Measurements from ENCODE around the gene TSPAN9. TPM values are rescaled to one million over a fixed set of nuclear protein-coding genes. Genes with fewer than 3 reads are reported as not detected.

Gene TSPAN9
- total RNA-seq, 1 donor from 2014 or later: 54.4 TPM

GRCh38 chr12:3139760-3140159 lies 62.6 kb downstream of the TSPAN9 start:
- no peak for DNase-seq (ENCODE audit: low spot score)

DNA sequence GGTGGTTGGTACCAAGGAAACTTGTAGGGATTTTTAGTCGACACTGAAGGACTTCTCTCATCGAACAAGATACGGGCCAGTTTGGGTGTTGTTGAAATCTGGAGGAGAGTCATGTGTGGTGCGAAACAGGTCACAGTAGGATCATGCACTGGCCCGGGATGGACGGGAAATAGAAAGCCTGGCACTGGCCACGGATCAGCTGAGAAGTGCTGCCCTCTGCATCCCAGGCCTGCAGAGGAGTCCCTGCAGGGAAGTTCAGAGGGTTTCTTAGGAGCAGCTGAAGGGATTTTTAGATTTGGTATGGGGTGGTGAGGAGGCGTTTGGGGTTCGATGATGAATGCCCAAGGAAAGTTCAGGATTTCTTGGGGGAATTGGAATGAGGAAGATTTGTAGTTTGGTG lies 63.1 kb downstream of the TSPAN9 start:
- DNase-seq (ENCODE audit: low spot score): no peak

DNA sequence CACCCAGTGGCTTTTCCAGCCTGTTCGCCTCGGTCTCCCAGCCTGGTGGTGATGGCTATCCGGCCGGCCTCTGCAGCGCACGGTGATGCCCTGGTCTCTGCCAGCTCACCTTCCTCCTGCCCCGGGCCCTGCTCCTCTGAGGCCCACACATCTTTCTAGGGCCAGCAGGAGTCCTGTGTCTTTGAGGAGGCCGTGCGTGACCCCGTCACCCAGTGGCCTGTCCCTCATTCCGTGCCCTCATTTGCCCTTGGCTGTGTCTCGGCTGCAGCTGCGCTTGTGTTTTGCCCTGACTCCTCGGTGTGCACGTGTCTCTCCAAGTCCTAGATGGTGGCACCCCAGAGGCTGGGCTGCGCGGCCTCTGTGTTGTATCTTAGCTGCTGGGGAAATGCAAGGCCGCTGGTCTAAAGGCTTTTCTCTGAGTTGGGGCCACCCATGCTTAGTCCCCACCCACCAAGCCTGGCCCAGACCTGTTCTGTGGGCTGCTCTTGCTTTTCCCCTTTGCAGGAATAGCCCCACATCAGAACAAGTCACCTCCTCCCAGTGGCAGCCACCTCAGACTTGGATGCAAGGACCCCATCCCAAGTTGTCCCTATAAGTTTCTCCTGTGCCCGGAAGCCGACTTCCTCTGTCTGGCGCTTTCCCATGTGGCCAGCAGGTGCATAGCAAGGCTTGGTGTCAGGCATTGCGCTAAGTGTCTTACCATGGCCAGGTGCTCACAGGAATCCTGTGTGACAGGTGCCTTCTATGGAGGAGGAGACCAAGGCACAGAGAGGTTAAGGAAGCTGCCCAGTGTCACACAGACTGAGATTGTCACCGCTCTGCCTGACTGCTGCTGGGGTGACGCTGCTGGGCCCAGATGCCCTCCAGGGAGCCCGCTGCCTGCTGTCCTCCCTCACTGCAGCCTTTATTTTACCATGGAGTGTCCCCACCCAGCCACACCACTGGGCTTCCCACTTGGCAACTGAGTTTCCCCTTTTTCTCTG lies 64.5 kb downstream of the TSPAN9 start:
- no peak for DNase-seq (ENCODE audit: low spot score)

GRCh38 chr12:3142386-3142785 lies 65.2 kb downstream of the TSPAN9 start:
- no peak for DNase-seq (ENCODE audit: low spot score)

DNA sequence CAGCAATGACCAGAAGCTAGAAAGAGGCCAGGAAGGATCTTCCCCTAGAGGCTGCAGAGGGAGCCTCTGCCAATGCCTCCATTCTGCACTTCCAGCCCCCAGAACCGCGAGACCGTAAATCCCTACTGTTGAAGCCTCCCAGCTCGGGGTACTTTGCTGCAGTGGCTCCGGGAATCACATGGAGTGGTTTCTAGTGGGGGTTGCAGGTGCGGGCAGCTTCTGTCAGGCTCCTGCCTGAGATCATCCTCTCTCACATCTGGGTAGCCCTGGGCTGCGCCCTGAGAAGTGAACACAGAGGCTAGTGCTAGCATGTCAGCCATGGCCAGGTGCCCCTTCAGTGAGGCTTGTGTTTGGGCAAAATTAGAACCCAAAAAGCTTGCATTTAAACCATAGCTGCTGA lies 67.3 kb downstream of the TSPAN9 start:
- DNase-seq (ENCODE audit: low spot score): no peak

DNA sequence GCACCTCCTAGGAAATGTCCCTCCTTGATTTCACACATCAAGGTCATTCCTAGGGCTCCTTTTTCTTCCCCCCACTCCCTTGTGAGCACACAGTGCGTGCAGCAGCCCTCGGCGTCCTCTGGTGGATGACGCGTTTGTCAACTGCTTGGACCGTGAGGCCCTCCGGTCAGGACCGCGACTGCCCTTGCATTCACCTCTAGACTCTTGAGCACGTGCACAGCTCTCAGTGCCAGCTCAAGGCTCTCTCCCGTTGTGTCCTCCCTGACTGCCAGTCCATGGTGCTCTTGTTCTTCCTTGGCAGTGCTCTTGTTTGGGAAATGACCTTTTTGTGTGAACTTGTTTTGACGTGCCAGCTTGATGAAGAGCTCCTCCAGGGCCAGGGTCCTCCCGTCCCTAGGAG lies 67.9 kb downstream of the TSPAN9 start:
- DNase-seq (ENCODE audit: low spot score): no peak

GRCh38 chr12:3145546-3146310 lies 68.5 kb downstream of the TSPAN9 start:
- DNase-seq (ENCODE audit: low spot score): no peak

DNA sequence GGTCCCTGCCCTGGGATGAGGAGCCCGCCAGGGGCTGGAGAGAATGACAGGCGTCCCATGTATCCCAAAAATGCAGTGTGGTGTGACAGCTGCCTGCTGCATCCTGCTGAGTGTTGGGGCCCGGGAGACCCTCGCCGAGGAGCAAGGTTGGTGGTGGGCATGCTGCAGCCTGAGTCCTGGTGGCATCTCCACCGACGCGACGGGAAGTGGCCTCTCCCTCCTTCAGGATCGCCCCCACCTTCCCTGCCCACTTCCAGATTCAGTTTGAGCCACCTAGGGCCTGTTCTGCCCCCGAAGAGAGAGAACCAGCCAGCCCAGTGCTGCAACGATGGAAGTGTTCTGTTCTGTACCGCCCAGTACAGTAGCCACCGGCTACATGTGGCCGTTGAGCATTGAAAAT lies 70.1 kb downstream of the TSPAN9 start:
- no peak for DNase-seq (ENCODE audit: low spot score)

- DNase-seq (ENCODE audit: low spot score): peak; percentile 75
These were observed 71.3 kb downstream of the TSPAN9 start for GRCh38 chr12:3148366-3149000.

- DNase-seq (ENCODE audit: low spot score): peak; percentile 27
These were observed 72.5 kb downstream of the TSPAN9 start for GRCh38 chr12:3149515-3150307.

GRCh38 chr12:3150308-3150670 lies 73.1 kb downstream of the TSPAN9 start:
- no peak for DNase-seq (ENCODE audit: low spot score)

DNA sequence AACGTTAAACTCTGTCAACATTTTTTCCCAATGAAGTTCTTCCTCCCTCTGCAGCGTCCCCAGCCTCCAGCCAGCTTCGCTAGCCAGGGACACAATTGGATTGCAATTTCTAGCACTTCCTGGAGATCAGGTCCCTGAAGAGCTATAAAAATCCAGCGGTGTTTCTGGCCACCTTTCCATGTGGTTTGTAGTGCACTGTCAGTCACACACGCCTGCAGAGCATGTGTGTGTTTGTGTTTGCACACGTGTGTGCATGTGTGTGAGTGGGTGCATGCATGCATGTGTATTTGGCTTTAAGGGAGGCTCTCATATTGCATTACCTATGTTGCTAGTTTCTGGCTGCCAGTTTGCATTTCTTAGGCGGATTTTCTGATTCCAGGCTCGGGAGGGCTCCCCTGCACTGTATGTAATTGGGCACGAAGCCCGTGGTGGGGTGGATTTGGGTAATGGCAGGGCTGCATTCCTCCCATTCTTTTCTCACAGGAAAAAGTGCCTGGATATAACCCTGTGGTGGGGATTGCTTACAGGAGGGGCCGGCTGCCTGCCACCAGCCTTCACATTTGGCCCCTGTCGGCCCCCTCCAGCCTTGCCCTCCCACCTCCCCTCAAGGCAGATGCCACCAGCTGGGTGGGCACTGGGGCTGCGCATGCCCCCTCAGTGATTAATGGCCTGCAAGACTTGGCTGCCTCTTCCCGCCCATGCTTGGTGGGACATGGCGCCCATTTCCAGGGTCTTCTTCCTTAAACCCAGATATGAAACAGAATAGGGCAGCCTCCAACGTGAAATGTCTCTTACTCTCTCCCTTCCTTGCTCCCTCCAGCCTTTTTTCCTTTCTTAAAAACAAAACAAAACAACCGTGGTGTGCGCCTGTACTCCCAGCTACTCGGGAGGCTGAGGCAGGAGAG lies 74.0 kb downstream of the TSPAN9 start:
- peak; percentile 72 for DNase-seq (ENCODE audit: low spot score)

DNA sequence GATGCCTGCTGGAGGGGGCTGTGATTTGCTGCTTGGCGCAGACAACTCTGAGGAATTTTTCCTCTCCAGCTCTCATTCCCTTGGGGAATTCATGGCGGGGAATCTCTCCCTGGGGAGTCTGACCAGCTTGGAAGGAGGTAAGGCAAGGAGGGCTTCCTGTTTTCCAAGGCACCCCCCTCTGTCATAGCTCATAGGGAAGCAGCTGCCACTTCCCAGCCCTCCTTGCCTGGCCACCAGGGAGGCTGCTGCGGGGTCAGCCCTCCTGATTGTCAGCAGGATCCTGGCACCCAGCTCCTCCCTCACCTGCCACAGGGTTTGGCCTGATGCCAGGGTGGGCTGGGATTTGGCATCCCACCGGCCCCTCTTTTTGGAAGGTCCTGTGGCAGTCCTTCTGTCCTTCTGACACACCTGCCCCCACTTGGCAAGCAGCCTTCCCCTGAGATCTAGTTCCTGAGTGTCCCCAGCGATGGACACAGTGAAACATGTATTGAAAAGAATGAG lies 74.9 kb downstream of the TSPAN9 start:
- DNase-seq (ENCODE audit: low spot score): peak; percentile 50

DNA sequence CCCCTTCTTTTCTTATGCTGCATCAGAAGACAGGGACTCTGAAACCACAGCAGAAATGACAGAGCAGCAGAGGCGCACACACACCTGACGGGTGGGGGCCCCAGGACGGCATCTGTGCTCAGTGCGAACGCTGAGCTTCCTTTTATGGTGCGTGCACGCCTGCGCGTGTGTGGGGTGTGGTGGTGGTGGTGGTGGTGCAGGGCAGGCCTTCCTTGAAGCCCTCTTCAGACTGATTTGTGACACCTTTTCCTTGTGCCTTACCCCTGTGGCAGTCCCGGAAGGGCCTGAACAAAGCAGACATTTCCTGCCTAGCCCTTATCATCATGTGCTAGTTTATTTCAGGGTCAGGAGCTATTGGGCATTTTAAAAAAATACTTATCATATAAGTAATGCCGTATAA lies 75.7 kb downstream of the TSPAN9 start:
- DNase-seq (ENCODE audit: low spot score): no peak

GRCh38 chr12:3154006-3154405 lies 76.8 kb downstream of the TSPAN9 start:
- no peak for DNase-seq (ENCODE audit: low spot score)

- peak; percentile 52 for DNase-seq (ENCODE audit: low spot score)
These were observed 78.7 kb downstream of the TSPAN9 start for GRCh38 chr12:3155702-3156370.

- DNase-seq (ENCODE audit: low spot score): no peak
These were observed 80.6 kb downstream of the TSPAN9 start for GRCh38 chr12:3157581-3158323.

GRCh38 chr12:3158851-3159465 lies 81.8 kb downstream of the TSPAN9 start:
- DNase-seq (ENCODE audit: low spot score): peak; percentile 35
